SK-N-DZ (cell line): ENCODE data around the gene MYBPC3. TPM values are rescaled to one million over a fixed set of nuclear protein-coding genes. Genes with fewer than 3 reads are reported as not detected.

ENCODE experiments used
- DNase-seq: peaks from one replicate; pipeline ENCODE4 v3.0.0-alpha.2; 2015; ENCODE audit warnings: low spot score
- polyA plus RNA-seq, 2 experiments: library from polyadenylated mRNA; depleted of rRNA; stranded (reverse); fragments of >200 nt; gene quantifications; 2 replicates each; pipeline ENCODE4 v1.2.3, GENCODE V29; 2014

The MYBPC3 gene
- polyA plus RNA-seq (2014; cell fraction: cytosol; rRNA removed), result not detected in 2 replicates
- polyA plus RNA-seq (2014; cell fraction: nucleus; rRNA removed), result 0.40 and 0.79 TPM in 2 replicates

GRCh38 chr11:47352556-47352955, at the start of gene MYBPC3:
MYBPC3 (minus strand) TSS chr11:47352702; CDS start chr11:47352647, 55 bp downstream.
- DNase-seq, result no peak

- no peak for DNase-seq
Measured at GRCh38 chr11:47400768-47401279, 48.3 kb upstream of the MYBPC3 start.

DNA sequence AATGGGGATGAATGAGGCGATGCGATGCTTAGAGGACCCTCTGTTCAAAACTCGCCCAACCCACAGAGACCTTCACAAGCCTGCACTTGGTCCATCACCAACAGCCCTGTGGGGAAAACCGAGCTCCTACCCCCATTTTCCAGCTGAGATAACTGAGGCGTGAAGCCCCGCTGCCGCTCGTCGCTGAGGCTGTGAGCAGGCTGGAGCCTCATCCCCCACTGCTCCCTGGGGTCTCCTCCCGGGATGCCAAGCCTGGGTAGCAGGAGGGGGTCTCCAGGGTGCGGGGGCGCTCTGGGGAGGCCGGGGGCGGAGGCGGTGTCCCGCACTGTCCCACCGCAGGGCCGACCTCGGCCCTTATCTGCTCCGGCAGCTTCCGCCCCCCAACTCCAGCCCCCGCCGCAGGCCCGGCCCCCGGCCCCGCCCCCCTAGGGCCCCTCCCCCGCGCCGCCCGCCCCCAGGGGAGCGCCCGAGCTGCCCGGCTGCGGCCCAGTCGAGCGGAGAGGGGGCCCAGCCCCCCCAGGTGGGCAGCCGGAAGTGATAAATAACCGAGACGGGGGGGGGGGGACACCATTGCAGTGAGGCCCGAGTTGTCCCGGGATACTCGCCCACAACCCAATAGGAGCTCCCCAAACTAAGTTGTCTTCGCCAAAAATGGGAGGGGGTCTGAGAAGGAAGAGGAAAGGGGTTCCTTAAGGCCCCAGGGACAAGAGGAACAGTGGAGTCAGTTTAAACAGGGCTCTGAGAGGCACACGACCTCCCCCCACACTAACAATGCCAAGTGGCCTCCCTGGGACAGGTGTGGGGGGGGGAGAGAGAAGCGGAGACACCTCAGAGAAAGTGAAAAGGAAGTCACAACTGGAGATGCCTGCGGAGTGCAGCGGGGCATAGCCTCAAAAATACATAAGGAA, 47.6 kb upstream of the MYBPC3 start:
- no peak for DNase-seq

DNA sequence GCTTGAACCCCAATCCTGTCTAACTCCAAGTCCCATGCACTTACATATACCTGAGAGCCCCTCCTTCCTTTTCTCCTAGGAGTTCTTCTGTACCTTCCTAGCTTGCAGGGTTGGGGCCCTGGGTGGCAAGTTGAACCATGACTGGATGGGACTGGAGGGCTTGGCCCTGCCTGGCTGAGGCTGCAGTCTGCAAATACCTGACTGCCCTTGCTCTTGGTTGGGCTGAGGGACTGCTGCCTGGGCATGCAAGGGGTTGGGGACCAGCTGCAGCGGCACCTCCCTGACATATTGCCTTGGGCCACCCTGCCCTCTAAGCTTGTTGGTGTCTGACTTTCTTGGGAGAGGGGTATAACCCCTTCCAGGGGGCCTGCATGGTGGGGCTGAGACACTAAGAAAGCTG, 46.0 kb upstream of the MYBPC3 start:
- DNase-seq, result no peak

GRCh38 chr11:47398011-47398410, 45.5 kb upstream of the MYBPC3 start:
- no peak for DNase-seq

- no peak for DNase-seq
Measured at GRCh38 chr11:47396049-47396320, 43.5 kb upstream of the MYBPC3 start.

DNA sequence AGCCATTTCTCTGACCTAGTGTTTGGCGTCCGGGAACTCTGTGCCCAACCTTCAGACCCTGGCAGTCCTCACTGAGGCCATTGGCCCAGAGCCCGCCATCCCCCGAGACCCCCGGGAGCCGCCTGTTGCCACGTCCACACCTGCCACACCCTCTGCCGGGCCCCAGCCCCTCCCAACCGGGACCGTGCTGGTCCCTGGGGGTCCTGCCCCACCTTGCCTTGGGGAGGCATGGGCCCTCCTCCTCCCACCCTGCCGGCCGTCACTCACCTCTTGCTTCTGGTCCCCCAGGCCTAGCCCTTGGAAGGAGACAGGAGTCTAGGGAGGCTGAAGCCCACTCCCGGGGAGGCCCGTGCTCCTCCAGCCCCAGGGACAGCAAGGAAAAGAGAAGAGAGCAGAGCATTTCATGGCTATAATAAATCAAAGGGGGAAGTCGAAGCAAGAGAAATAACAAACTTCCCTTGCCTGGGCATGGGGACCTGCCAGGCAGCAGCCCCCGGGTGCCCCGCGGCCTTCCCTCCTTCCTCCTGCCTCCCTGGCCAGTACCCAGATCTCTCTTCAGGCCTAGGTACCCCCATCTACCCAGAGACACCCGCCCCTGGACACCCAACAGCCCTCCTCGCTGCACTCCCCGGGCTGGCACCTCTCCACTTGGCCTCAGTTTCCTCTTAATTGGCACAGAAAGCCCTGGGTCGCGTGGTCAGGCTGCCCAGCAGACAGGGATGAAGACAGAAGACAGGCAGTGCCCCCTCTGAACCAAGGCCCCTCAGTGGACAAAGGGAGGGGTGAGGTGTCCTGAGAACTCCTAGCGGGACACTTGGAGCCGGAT, 42.9 kb upstream of the MYBPC3 start:
- DNase-seq, result no peak

DNA sequence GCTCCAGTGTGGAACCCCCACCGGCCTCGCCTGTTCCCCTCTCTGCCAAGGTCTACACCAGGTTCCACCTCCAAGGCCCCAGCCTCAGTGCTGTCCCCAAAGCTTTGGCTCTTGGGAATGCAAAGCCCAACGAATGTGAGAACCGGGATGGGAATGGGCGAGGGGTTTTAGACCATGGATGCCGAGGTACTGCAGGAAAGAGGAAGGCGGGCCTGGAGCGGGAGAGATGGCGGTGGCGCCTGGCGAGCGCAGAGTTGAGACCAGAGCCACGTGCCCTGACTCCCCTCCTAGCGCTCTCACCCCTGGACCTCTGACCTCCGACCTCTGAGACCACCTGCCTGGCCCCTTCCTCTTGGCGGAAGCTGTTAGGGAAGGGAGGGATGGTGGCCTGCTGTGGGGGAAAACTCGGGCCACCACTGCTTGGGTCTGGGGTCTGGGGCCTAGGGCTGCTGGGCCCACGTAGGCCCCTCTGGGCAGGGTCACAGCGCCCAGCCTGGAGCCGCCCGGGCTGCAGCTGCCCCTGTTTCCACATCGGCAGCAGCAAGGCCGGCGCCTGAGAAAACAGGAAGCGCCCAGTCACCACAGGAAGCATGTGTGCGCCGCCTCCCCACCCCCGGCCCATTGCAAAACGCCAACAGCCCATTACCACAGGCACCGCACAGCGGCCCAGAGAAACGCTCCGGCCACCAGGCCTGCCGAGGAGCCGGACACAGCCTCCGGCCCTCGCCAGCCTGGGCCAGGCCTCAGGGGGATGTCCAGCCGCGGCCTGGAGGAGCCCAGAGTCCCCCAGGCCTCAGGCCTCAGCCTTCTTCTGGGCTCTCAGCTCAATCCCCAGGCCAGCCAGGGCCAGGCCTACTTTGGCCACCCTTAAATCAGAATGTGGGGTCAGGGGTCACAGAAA, 42.1 kb upstream of the MYBPC3 start:
- DNase-seq, result no peak

GRCh38 chr11:47394050-47394321, 41.5 kb upstream of the MYBPC3 start:
- DNase-seq, result no peak

- no peak for DNase-seq
Measured at GRCh38 chr11:47393163-47394049, 40.9 kb upstream of the MYBPC3 start.

- no peak for DNase-seq
Measured at GRCh38 chr11:47392546-47393162, 40.2 kb upstream of the MYBPC3 start.

GRCh38 chr11:47391711-47392432, 39.4 kb upstream of the MYBPC3 start:
- DNase-seq, result no peak

DNA sequence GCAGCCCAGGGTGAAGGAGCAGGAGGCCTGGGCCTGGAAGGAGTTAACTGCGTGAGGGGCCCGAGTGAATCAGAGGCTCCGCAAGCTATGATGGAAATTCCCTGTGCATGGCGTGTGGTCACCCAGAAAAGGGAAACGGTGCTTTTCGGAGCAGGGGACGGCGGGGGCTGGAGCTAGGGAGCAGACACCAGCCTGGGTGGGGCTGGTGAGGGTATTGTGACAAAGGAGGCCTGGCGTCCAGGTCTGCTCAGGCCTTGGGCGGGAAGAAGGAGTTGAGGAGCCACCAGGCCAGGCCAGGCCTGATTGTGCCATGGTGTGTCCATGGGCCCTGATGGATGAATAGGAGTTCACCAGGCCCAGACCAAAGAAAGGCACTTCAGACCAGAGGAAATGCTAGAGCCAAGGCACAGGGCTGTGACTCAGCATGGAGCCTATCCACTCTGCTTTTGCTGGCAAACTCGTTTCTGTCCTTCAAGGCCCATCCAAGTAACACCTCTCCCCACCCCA, 38.6 kb upstream of the MYBPC3 start:
- no peak for DNase-seq

- DNase-seq, result no peak
Measured at GRCh38 chr11:47390422-47390760, 37.9 kb upstream of the MYBPC3 start.

- DNase-seq, result no peak
Measured at GRCh38 chr11:47389577-47390421, 37.3 kb upstream of the MYBPC3 start.

GRCh38 chr11:47388697-47389576, 36.4 kb upstream of the MYBPC3 start:
- DNase-seq, result no peak

- DNase-seq, result no peak
Measured at GRCh38 chr11:47387944-47388696, 35.6 kb upstream of the MYBPC3 start.
